ENCODE results near the gene MTRF1.

- no peak for TF ChIP-seq CTCF (IDR thresholded peaks at IDR 0.05)
- no peak for TF ChIP-seq EZH2 (IDR thresholded peaks at IDR 0.05)
- no peak for TF ChIP-seq EZH2phosphoT487 (IDR thresholded peaks at IDR 0.05)
These were observed 18.8 kb upstream of the MTRF1 start for GRCh38 chr13:41282129-41282571.

Data from neural progenitor cell (in vitro differentiated cells).